ENCODE results near the gene CMIP. TPM values are rescaled to one million over a fixed set of nuclear protein-coding genes. Genes with fewer than 3 reads are reported as not detected.
"Not testable (repeated sequence)": the region's sequence is repeated elsewhere in the genome, so short reads cannot be mapped to it uniquely, and the experiment has no call there.

The CMIP gene
- total RNA-seq, 6 experiments from 2014 or later, result 12.2 to 23.0 (median 16.5) TPM

DNA sequence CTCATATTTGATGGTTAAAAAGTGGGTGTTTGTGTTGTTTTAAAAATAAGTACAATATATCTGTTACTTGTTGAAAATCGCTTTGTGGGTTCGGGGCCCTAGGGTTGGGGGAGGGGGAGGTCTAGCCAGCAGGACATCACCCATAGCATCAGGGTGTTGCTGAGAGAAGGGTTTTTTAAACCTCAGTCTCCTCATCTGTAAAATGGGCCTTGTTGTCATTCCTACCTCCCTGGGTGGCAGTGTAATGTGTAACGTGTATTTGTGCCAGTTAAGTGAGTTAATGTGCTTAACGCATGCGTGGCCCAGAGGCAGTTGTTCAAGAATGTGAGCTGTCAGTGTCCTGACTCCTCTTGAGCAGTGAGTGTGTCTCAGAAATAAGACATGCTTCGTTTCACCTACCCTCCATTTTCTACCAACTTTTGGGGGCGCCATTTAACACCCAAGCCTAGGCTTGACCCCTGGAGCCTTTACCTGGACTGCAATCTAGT is 129.0 kb downstream of the CMIP start:
- 95% methylated on average over 3 of the region's 7 CpGs for WGBS (ENCODE audit: insufficient coverage, low coverage, low lambda C conversion rate, missing lambda C conversion rate)
- Histone ChIP-seq H3K27me3 (no peaks in the 10 kb centered on the region), H3K27ac (no peak overlapping the region), H3K9me3 (no peaks in the 10 kb centered on the region), H3K36me3 (no peaks in the 10 kb centered on the region), H3K4me1 (peaks cover 0 to 12% (median 0%) of the 10 kb centered on the region in 4 donors), H3K4me3 (no peak overlapping the region)
- DNase-seq (no peak), ATAC-seq (no peak)
- TF ChIP-seq, protein P1, sequence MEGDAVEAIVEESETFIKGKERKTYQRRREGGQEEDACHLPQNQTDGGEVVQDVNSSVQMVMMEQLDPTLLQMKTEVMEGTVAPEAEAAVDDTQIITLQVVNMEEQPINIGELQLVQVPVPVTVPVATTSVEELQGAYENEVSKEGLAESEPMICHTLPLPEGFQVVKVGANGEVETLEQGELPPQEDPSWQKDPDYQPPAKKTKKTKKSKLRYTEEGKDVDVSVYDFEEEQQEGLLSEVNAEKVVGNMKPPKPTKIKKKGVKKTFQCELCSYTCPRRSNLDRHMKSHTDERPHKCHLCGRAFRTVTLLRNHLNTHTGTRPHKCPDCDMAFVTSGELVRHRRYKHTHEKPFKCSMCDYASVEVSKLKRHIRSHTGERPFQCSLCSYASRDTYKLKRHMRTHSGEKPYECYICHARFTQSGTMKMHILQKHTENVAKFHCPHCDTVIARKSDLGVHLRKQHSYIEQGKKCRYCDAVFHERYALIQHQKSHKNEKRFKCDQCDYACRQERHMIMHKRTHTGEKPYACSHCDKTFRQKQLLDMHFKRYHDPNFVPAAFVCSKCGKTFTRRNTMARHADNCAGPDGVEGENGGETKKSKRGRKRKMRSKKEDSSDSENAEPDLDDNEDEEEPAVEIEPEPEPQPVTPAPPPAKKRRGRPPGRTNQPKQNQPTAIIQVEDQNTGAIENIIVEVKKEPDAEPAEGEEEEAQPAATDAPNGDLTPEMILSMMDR (IDR thresholded peaks at IDR 0.05), result no peak
- TF ChIP-seq POLR2A (IDR thresholded peaks at IDR 0.05), result no peak
- intact Hi-C loops (cut with DNase I), result no loop called here

DNA sequence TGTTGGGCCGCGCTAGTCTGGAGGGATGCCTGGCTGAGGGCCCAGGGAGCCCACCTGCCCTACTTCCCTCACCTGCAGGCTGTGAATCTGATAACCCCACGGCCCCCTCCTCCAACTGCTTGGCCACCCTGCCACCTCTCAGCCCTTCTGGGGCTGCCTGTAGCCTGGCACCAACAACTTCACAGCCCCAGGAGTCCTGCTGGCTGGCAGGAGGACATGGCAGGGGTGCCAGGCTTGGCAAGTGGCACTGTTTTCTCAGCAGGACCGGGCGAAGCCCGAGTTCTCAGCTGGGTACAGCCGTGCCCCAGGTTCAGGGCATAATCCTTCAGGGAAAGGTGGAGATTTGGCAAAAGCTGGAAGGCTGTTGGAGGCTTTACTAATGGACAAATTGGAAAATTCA is 129.6 kb downstream of the CMIP start:
- Histone ChIP-seq H3K4me1 (peaks cover 0 to 12% (median 0%) of the 10 kb centered on the region in 4 donors), H3K36me3 (no peaks in the 10 kb centered on the region), H3K27me3 (no peaks in the 10 kb centered on the region), H3K4me3 (no peak overlapping the region), H3K9me3 (no peaks in the 10 kb centered on the region), H3K27ac (no peak overlapping the region)
- 60% methylated on average over 2 of the region's 7 CpGs for WGBS (ENCODE audit: insufficient coverage, low coverage, low lambda C conversion rate, missing lambda C conversion rate)
- peak in 2 of 3 donors; percentile 64 to 69 for DNase-seq
- intact Hi-C loops (cut with DNase I), result no loop called here
- peak in 3 of 4 donors; percentile 78 to 80 (median 79) for ATAC-seq
- TF ChIP-seq, protein P1 (IDR thresholded peaks at IDR 0.05), result no peak
- TF ChIP-seq POLR2A (IDR thresholded peaks at IDR 0.05), result no peak

DNA sequence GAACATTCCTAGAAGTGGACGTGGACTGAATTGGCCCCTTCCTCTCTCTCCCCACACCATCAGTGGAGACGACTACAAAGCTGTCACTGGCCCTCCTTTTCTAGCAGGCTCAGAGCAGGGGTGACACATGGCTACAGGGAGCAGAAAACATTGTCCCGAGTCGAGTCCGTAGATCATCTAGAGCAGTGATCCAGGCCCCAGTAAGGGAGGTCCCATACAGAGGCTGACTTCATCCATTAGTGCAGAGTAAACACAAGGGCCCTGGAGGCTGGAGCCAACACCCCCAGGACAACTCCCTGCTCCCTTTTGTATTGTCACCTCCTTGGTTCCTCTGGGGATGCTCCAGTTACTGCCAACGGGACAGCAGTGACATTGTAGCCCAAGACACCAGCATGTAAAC is 130.7 kb downstream of the CMIP start:
- Histone ChIP-seq H3K27ac (no peak overlapping the region), H3K27me3 (no peaks in the 10 kb centered on the region), H3K4me3 (no peak overlapping the region), H3K36me3 (no peaks in the 10 kb centered on the region), H3K4me1 (peaks cover 0 to 6% (median under 1%) of the 10 kb centered on the region in 4 donors), H3K9me3 (no peaks in the 10 kb centered on the region)
- no peak for DNase-seq
- intact Hi-C loops (cut with DNase I), result no loop called here
- WGBS (ENCODE audit: insufficient coverage, low coverage, low lambda C conversion rate, missing lambda C conversion rate), result 94% methylated on average over 5 of the region's 6 CpGs
- no peak for TF ChIP-seq POLR2A (IDR thresholded peaks at IDR 0.05)
- TF ChIP-seq, protein P1 (IDR thresholded peaks at IDR 0.05), result no peak
- no peak for ATAC-seq

DNA sequence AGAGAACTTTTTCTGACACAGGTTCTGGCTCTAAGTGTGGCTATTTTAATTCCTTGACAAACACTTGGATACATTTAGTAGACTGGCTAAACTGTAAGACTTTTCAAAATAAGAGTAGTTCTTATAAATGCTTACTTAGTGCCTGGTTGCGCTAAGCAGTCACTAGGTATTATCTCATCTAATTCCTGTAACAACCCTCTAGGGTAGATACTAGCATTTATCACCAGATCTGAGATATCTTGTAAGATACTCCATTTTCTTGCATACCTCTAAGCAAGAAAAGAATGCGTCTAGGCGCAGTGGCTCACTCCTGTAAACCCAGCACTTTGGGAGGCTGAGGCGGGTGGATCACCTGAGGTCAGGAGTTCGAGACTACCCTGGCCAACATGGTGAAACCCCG is 131.2 kb downstream of the CMIP start:
- Histone ChIP-seq H3K9me3 (no peaks in the 10 kb centered on the region), H3K27ac (no peak overlapping the region), H3K4me3 (no peak overlapping the region), H3K27me3 (no peaks in the 10 kb centered on the region), H3K4me1 (peaks cover 0 to 7% (median 3%) of the 10 kb centered on the region in 4 donors), H3K36me3 (no peaks in the 10 kb centered on the region)
- DNase-seq (no peak), ATAC-seq (no peak)
- TF ChIP-seq, protein P1 (IDR thresholded peaks at IDR 0.05), result no peak
- no peak for TF ChIP-seq POLR2A (IDR thresholded peaks at IDR 0.05)
- intact Hi-C loops (cut with DNase I), result no loop called here
- 90% methylated on average over 4 of the region's 6 CpGs for WGBS (ENCODE audit: insufficient coverage, low coverage, low lambda C conversion rate, missing lambda C conversion rate)

DNA sequence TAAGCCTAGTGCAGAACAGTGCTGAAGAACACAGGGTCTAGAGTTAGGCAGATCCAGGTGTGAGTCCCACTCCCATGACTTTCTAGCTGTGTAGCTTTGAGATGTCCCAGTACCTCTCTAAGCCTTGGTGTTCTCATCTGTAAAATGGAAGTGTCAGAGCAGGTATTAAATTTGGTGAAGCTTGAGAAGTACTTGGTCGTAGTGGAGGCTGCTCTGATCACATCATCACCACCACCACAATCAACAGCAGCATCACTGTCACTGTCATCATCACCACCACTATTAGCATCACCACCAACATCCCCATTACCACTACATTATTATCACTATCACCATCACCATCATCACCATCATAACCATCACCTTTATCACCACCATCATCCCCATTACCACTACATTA is 132.1 kb downstream of the CMIP start:
- intact Hi-C loops (cut with DNase I), result no loop called here
- Histone ChIP-seq H3K9me3 (no peaks in the 10 kb centered on the region), H3K27me3 (no peaks in the 10 kb centered on the region), H3K4me3 (no peak overlapping the region), H3K4me1 (peaks cover 0 to 12% (median 3%) of the 10 kb centered on the region in 4 donors), H3K36me3 (no peaks in the 10 kb centered on the region), H3K27ac (no peak overlapping the region)
- TF ChIP-seq POLR2A (IDR thresholded peaks at IDR 0.05), result no peak
- TF ChIP-seq, protein P1 (IDR thresholded peaks at IDR 0.05), result no peak
- ATAC-seq, result no peak
- WGBS (ENCODE audit: insufficient coverage, low coverage, low lambda C conversion rate, missing lambda C conversion rate), result 80% methylated on average over 1 of the region's 1 CpG
- DNase-seq, result no peak

DNA sequence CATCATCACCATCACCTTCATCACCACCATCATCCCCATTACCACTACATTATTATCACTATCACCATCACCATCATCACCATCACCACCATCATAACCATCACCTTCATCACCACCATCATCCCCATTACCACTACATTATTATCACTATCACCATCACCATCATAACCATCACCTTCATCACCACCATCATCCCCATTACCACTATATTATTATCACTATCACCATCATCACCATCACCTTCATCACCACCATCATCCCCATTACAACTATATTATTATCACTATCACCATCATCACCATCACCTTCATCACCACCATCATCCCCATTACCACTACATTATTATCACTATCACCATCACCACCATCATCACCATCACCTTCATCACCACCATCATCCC is 132.7 kb downstream of the CMIP start:
- H3K4me1 ChIP-seq, result peaks cover 0 to 13% (median 3%) of the 10 kb centered on the region in 4 donors
- H3K9me3 ChIP-seq; H3K36me3 ChIP-seq; H3K4me3 ChIP-seq; ATAC-seq; H3K27ac ChIP-seq; DNase-seq; intact Hi-C loops (cut with DNase I); H3K27me3 ChIP-seq: not testable (repeated sequence)

Data from right lobe of liver (tissue), 6 donors.